SK-N-SH treated with all-trans-retinoic acid at 6 μM for 48 hours (cell line): ENCODE measurements around the gene MYOD1.

Source experiments
- ARNTL ChIP-seq: fragments of 450-650 bp; formaldehyde crosslinking; IDR thresholded peaks from 2 replicates; pipeline ENCODE4 v1.5.0; 2020; ENCODE audit warnings: low read depth, mild to moderate bottlenecking, moderate library complexity, borderline replicate concordance
- BACH2 ChIP-seq: fragments of 250-450 bp; sonication (Bioruptor Pico); IDR thresholded peaks from 2 replicates; pipeline ENCODE4 v1.9.0; 2021; ENCODE audit warnings: mild to moderate bottlenecking, borderline replicate concordance
- ESRRG ChIP-seq: fragments of 250-450 bp; sonication (Bioruptor Pico); IDR thresholded peaks from 2 replicates; pipeline ENCODE4 v1.6.1; 2021; ENCODE audit warnings: mild to moderate bottlenecking
- ZNF565 ChIP-seq: fragments of 450-650 bp; formaldehyde crosslinking; conservative IDR thresholded peaks from 2 replicates; pipeline ENCODE4 v1.5.0; 2020; ENCODE audit warnings: low read depth, mild to moderate bottlenecking, moderate library complexity
- ZNF70 ChIP-seq: fragments of 450-650 bp; formaldehyde crosslinking; IDR thresholded peaks from 2 replicates; pipeline ENCODE4 v1.5.0; 2020; ENCODE audit warnings: mild to moderate bottlenecking, moderate library complexity
- TF ChIP-seq, protein P1 (sequence below): fragments of 250-450 bp; sonication (Bioruptor Pico); IDR thresholded peaks from 2 replicates; pipeline ENCODE4 v1.5.0; 2020; ENCODE audit warnings: mild to moderate bottlenecking, moderate library complexity
- TF ChIP-seq, protein P2 (sequence below): fragments of 250-450 bp; sonication (Bioruptor Pico); IDR thresholded peaks from 2 replicates; pipeline ENCODE4 v1.8.0; 2020; ENCODE audit warnings: mild to moderate bottlenecking, moderate library complexity, borderline replicate concordance
- TF ChIP-seq, protein P3 (sequence below): fragments of 250-450 bp; sonication (Bioruptor Pico); IDR thresholded peaks from 2 replicates; pipeline ENCODE4 v1.5.1; 2021; ENCODE audit warnings: mild to moderate bottlenecking, moderate library complexity

DNA sequence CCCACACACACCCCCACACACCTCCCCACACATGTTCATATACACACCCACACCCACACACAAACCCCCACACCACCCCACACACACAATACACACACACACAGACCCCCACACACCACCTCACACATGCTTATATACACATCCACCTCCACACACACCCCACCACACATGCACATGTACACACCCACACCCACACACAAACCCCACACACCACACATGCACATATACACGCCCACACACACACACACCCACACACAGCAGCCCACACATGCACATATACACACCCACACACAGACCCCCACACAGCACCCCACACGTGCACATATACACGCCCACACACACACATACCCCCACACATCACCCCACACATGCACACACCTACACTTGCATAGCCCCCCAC lies 44.3 kb downstream of the MYOD1 start:
- TF ChIP-seq ZNF70 (CRISPR knock-in tag): no peak
- no peak for TF ChIP-seq ESRRG (CRISPR knock-in tag)
- no peak for TF ChIP-seq ZNF565 (CRISPR knock-in tag)
- TF ChIP-seq, protein P1, sequence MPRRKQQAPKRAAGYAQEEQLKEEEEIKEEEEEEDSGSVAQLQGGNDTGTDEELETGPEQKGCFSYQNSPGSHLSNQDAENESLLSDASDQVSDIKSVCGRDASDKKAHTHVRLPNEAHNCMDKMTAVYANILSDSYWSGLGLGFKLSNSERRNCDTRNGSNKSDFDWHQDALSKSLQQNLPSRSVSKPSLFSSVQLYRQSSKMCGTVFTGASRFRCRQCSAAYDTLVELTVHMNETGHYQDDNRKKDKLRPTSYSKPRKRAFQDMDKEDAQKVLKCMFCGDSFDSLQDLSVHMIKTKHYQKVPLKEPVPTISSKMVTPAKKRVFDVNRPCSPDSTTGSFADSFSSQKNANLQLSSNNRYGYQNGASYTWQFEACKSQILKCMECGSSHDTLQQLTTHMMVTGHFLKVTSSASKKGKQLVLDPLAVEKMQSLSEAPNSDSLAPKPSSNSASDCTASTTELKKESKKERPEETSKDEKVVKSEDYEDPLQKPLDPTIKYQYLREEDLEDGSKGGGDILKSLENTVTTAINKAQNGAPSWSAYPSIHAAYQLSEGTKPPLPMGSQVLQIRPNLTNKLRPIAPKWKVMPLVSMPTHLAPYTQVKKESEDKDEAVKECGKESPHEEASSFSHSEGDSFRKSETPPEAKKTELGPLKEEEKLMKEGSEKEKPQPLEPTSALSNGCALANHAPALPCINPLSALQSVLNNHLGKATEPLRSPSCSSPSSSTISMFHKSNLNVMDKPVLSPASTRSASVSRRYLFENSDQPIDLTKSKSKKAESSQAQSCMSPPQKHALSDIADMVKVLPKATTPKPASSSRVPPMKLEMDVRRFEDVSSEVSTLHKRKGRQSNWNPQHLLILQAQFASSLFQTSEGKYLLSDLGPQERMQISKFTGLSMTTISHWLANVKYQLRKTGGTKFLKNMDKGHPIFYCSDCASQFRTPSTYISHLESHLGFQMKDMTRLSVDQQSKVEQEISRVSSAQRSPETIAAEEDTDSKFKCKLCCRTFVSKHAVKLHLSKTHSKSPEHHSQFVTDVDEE: no peak
- TF ChIP-seq, protein P2, sequence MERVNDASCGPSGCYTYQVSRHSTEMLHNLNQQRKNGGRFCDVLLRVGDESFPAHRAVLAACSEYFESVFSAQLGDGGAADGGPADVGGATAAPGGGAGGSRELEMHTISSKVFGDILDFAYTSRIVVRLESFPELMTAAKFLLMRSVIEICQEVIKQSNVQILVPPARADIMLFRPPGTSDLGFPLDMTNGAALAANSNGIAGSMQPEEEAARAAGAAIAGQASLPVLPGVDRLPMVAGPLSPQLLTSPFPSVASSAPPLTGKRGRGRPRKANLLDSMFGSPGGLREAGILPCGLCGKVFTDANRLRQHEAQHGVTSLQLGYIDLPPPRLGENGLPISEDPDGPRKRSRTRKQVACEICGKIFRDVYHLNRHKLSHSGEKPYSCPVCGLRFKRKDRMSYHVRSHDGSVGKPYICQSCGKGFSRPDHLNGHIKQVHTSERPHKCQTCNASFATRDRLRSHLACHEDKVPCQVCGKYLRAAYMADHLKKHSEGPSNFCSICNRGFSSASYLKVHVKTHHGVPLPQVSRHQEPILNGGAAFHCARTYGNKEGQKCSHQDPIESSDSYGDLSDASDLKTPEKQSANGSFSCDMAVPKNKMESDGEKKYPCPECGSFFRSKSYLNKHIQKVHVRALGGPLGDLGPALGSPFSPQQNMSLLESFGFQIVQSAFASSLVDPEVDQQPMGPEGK: no peak
- no peak for TF ChIP-seq ARNTL (CRISPR knock-in tag)
- TF ChIP-seq BACH2: no peak
- TF ChIP-seq, protein P3, sequence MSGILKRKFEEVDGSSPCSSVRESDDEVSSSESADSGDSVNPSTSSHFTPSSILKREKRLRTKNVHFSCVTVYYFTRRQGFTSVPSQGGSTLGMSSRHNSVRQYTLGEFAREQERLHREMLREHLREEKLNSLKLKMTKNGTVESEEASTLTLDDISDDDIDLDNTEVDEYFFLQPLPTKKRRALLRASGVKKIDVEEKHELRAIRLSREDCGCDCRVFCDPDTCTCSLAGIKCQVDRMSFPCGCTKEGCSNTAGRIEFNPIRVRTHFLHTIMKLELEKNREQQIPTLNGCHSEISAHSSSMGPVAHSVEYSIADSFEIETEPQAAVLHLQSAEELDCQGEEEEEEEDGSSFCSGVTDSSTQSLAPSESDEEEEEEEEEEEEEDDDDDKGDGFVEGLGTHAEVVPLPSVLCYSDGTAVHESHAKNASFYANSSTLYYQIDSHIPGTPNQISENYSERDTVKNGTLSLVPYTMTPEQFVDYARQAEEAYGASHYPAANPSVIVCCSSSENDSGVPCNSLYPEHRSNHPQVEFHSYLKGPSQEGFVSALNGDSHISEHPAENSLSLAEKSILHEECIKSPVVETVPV (CRISPR knock-in tag): no peak
